Rectal smooth muscle tissue (tissue), 1 donor: Measurements from ENCODE around the gene NUAK1.

ENCODE experiments used
- H3K27ac ChIP-seq: one replicate; pipeline ENCODE4 v1.7.0; 2013; ENCODE audit warnings: low read depth, low read length, inconsistent platforms
- H3K27me3 ChIP-seq: one replicate; pipeline ENCODE4 v1.7.0; 2013; ENCODE audit warnings: low read length; ENCODE audit not compliant: control insufficient read depth, insufficient read depth
- H3K36me3 ChIP-seq: one replicate; pipeline ENCODE4 v1.7.0; 2013; ENCODE audit warnings: low read length; ENCODE audit not compliant: control insufficient read depth, insufficient read depth
- H3K4me1 ChIP-seq: one replicate; pipeline ENCODE4 v1.7.0; 2013; ENCODE audit warnings: low read length; ENCODE audit not compliant: control insufficient read depth, insufficient read depth
- H3K4me3 ChIP-seq: one replicate; pipeline ENCODE4 v1.7.0; 2013; ENCODE audit warnings: low read length
- H3K9ac ChIP-seq: one replicate; pipeline ENCODE4 v1.7.0; 2013; ENCODE audit warnings: low read length

The NUAK1 gene

GRCh38 chr12:106123551-106124081 lies 15.1 kb downstream of the NUAK1 start:
- H3K27ac ChIP-seq = no peak overlapping the region
- no peaks in the 10 kb centered on the region for H3K27me3 ChIP-seq
- H3K4me3 ChIP-seq = no peak overlapping the region
- H3K36me3 ChIP-seq = no peaks in the 10 kb centered on the region
- H3K4me1 ChIP-seq = no peaks in the 10 kb centered on the region
- no peak overlapping the region for H3K9ac ChIP-seq

GRCh38 chr12:106123110-106123509 lies 15.6 kb downstream of the NUAK1 start:
- no peaks in the 10 kb centered on the region for H3K4me1 ChIP-seq
- H3K27me3 ChIP-seq = no peaks in the 10 kb centered on the region
- no peak overlapping the region for H3K27ac ChIP-seq
- H3K4me3 ChIP-seq = no peak overlapping the region
- no peak overlapping the region for H3K9ac ChIP-seq
- H3K36me3 ChIP-seq = no peaks in the 10 kb centered on the region

- H3K4me1 ChIP-seq = no peaks in the 10 kb centered on the region
- H3K9ac ChIP-seq = no peak overlapping the region
- H3K27ac ChIP-seq = no peak overlapping the region
Measured at GRCh38 chr12:106122004-106122403, 16.8 kb downstream of the NUAK1 start.

GRCh38 chr12:106120519-106121105 lies 18.1 kb downstream of the NUAK1 start:
- Histone ChIP-seq H3K9ac (no peak overlapping the region), H3K4me3 (no peak overlapping the region), H3K27me3 (no peaks in the 10 kb centered on the region), H3K27ac (no peak overlapping the region), H3K36me3 (no peaks in the 10 kb centered on the region), H3K4me1 (no peaks in the 10 kb centered on the region)

More at GRCh38 chr12:106122004-106122403, 16.8 kb downstream of the NUAK1 start:
- Histone ChIP-seq H3K4me3 (no peak overlapping the region), H3K27me3 (no peaks in the 10 kb centered on the region), H3K36me3 (no peaks in the 10 kb centered on the region)

- Histone ChIP-seq H3K4me1 (peaks cover 2% of the 10 kb centered on the region), H3K27ac (no peak overlapping the region), H3K36me3 (no peaks in the 10 kb centered on the region), H3K9ac (no peak overlapping the region), H3K27me3 (no peaks in the 10 kb centered on the region), H3K4me3 (no peak overlapping the region)
Measured at GRCh38 chr12:106119301-106119700, 19.5 kb downstream of the NUAK1 start.

GRCh38 chr12:106118381-106119130 lies 20.2 kb downstream of the NUAK1 start:
- H3K27ac ChIP-seq = no peak overlapping the region
- no peak overlapping the region for H3K4me3 ChIP-seq
- no peaks in the 10 kb centered on the region for H3K36me3 ChIP-seq
- H3K9ac ChIP-seq = no peak overlapping the region
- H3K4me1 ChIP-seq = peaks cover 2% of the 10 kb centered on the region
- H3K27me3 ChIP-seq = no peaks in the 10 kb centered on the region

- Histone ChIP-seq H3K36me3 (no peaks in the 10 kb centered on the region), H3K4me1 (peaks cover 7% of the 10 kb centered on the region), H3K9ac (no peak overlapping the region), H3K27me3 (no peaks in the 10 kb centered on the region), H3K27ac (no peak overlapping the region), H3K4me3 (no peak overlapping the region)
Measured at GRCh38 chr12:106115440-106115839, 23.3 kb downstream of the NUAK1 start.

- H3K4me3 ChIP-seq = no peak overlapping the region
- H3K4me1 ChIP-seq = peaks cover 7% of the 10 kb centered on the region
- no peak overlapping the region for H3K27ac ChIP-seq
- no peak overlapping the region for H3K9ac ChIP-seq
- no peaks in the 10 kb centered on the region for H3K36me3 ChIP-seq
- H3K27me3 ChIP-seq = no peaks in the 10 kb centered on the region
Measured at GRCh38 chr12:106114447-106115068, 24.2 kb downstream of the NUAK1 start.

GRCh38 chr12:106113824-106114446 lies 24.8 kb downstream of the NUAK1 start:
- no peak overlapping the region for H3K4me3 ChIP-seq
- H3K9ac ChIP-seq = no peak overlapping the region
- H3K4me1 ChIP-seq = peaks cover 7% of the 10 kb centered on the region

GRCh38 chr12:106113446-106113823 lies 25.3 kb downstream of the NUAK1 start:
- peaks cover 7% of the 10 kb centered on the region for H3K4me1 ChIP-seq
- H3K4me3 ChIP-seq = no peak overlapping the region
- H3K9ac ChIP-seq = no peak overlapping the region
- peak overlapping the region; percentile 20 for H3K27ac ChIP-seq
- no peaks in the 10 kb centered on the region for H3K36me3 ChIP-seq
- H3K27me3 ChIP-seq = no peaks in the 10 kb centered on the region

More at GRCh38 chr12:106113824-106114446, 24.8 kb downstream of the NUAK1 start:
- H3K27ac ChIP-seq = peak overlapping the region; percentile 20
- H3K27me3 ChIP-seq = no peaks in the 10 kb centered on the region
- no peaks in the 10 kb centered on the region for H3K36me3 ChIP-seq

- H3K36me3 ChIP-seq = no peaks in the 10 kb centered on the region
- no peak overlapping the region for H3K27ac ChIP-seq
Measured at GRCh38 chr12:106113042-106113441, 25.7 kb downstream of the NUAK1 start.

GRCh38 chr12:106112145-106112821 lies 26.5 kb downstream of the NUAK1 start:
- no peaks in the 10 kb centered on the region for H3K36me3 ChIP-seq
- peaks cover 10% of the 10 kb centered on the region for H3K4me1 ChIP-seq
- no peak overlapping the region for H3K4me3 ChIP-seq
- H3K9ac ChIP-seq = no peak overlapping the region
- H3K27ac ChIP-seq = no peak overlapping the region
- H3K27me3 ChIP-seq = no peaks in the 10 kb centered on the region

More at GRCh38 chr12:106113042-106113441, 25.7 kb downstream of the NUAK1 start:
- Histone ChIP-seq H3K4me1 (peaks cover 9% of the 10 kb centered on the region), H3K4me3 (no peak overlapping the region), H3K27me3 (no peaks in the 10 kb centered on the region), H3K9ac (no peak overlapping the region)
